A549 (cell line): ENCODE data around the gene PLSCR3. TPM values are rescaled to one million over a fixed set of nuclear protein-coding genes. Genes with fewer than 3 reads are reported as not detected.

Experiments used
- ATAC-seq, 2 experiments: fragments of 200-7000 bp in 1 of 2; fragments of >200 bp in 1 of 2; cut with Nextera tagmentation in 1 of 2; cut with Tn5 transposase in 1 of 2; 3 replicates each; pipeline versions ENCODE4 v1.8.0 to v1.9.1; 2018 to 2020; ENCODE audit warnings: mild to moderate bottlenecking in 1 of 2, moderate library complexity in 1 of 2
- CTCF ChIA-PET: fragments of 300-600 bp; sonication (Branson Sonifier 250); formaldehyde crosslinking; extraction: SDS; loops from one replicate; lab custom pipeline; 2021; ENCODE audit warnings: antibody characterized with exemption, inconsistent platforms; lab: Yijun Ruan, JAX
- POLR2A ChIA-PET: fragments of 350-600 bp; formaldehyde crosslinking; extraction: SDS; loops from one replicate; lab custom pipeline; 2021; ENCODE audit warnings: antibody characterized with exemption, inconsistent platforms; lab: Yijun Ruan, JAX
- DNase-seq, 2 experiments: peaks; one replicate each; pipeline versions ENCODE4 v3.0.0 to v3.0.0-alpha.2; 2011 to 2016; ENCODE audit warnings: low read depth in 1 of 2, low spot score in 1 of 2
- FAIRE-seq: peaks from 2 replicates; lab custom pipeline; 2011; peaks lifted over from hg19 to GRCh38; lab: Jason Lieb, UNC
- H3K27ac ChIP-seq, 2 experiments: fragments of >200 bp; sonication (Bioruptor Twin); formaldehyde crosslinking; 3 replicates each; pipeline ENCODE4 v1.5.1; 2016 to 2017
- H3K4me1 ChIP-seq: fragments of >200 bp; sonication (Bioruptor Twin); formaldehyde crosslinking; 3 replicates; pipeline ENCODE4 v1.6.1; 2016
- H3K4me2 ChIP-seq: fragments of >200 bp; sonication (Bioruptor Twin); formaldehyde crosslinking; 3 replicates; pipeline ENCODE4 v1.6.1; 2016
- H3K4me3 ChIP-seq: fragments of >200 bp; sonication (Bioruptor Twin); formaldehyde crosslinking; 3 replicates; pipeline ENCODE4 v1.5.1; 2016
- H3K9me3 ChIP-seq: fragments of >200 bp; sonication (Bioruptor Twin); formaldehyde crosslinking; 3 replicates; pipeline ENCODE4 v1.6.1; 2016
- CBX2 ChIP-seq: fragments of 200-600 bp; sonication (generic); IDR thresholded peaks from 2 replicates; pipeline ENCODE4 v1.6.1; 2016; ENCODE audit warnings: low read depth, mild to moderate bottlenecking, borderline replicate concordance
- CHD4 ChIP-seq: fragments of 200-600 bp; sonication (generic); IDR thresholded peaks from 2 replicates; pipeline ENCODE4 v1.6.1; 2016; ENCODE audit warnings: antibody characterized with exemption, mild to moderate bottlenecking, borderline replicate concordance
- E2F6 ChIP-seq: IDR thresholded peaks from 2 replicates; pipeline ENCODE4 v1.6.1; 2012; ENCODE audit warnings: low read depth, borderline replicate concordance
- EHMT2 ChIP-seq: fragments of 200-600 bp; sonication (generic); IDR thresholded peaks from 2 replicates; pipeline ENCODE4 v1.6.1; 2016; ENCODE audit warnings: antibody characterized with exemption, low read depth, mild to moderate bottlenecking, moderate library complexity
- EP300 ChIP-seq, 2 experiments: fragments of >200 bp; sonication (Bioruptor Twin); formaldehyde crosslinking; IDR thresholded peaks; 2 replicates in 1 of 2; 3 replicates in 1 of 2; pipeline ENCODE4 v1.6.1; 2016 to 2017
- FOSB ChIP-seq: fragments of 250-450 bp; sonication (Bioruptor Pico); IDR thresholded peaks from 2 replicates; pipeline ENCODE4 v1.5.0; 2020; ENCODE audit warnings: mild to moderate bottlenecking, moderate library complexity
- FOSL2 ChIP-seq, 2 experiments: fragments of 450-650 bp in 1 of 2; fragments of >200 bp in 1 of 2; sonication (Bioruptor Twin) in 1 of 2; formaldehyde crosslinking; IDR thresholded peaks; 2 replicates each; pipeline versions ENCODE4 v1.5.0 to v1.6.1; 2016 to 2020; ENCODE audit warnings: mild to moderate bottlenecking in 1 of 2, moderate library complexity in 1 of 2
- HOXA7 ChIP-seq: fragments of 250-450 bp; sonication (Bioruptor Pico); IDR thresholded peaks from 2 replicates; pipeline ENCODE4 v1.5.0; 2020; ENCODE audit warnings: mild to moderate bottlenecking, moderate library complexity
- HOXB5 ChIP-seq: fragments of 250-450 bp; sonication (Bioruptor Pico); IDR thresholded peaks from 2 replicates; pipeline ENCODE4 v1.5.0; 2020; ENCODE audit warnings: mild to moderate bottlenecking, moderate library complexity
- JUN ChIP-seq, 2 experiments: fragments of >200 bp; sonication (Bioruptor Twin); formaldehyde crosslinking; IDR thresholded peaks; 2 replicates in 1 of 2; 3 replicates in 1 of 2; pipeline ENCODE4 v1.6.1; 2016 to 2017
- JUNB ChIP-seq: fragments of >200 bp; sonication (Bioruptor Twin); formaldehyde crosslinking; IDR thresholded peaks from 2 replicates; pipeline ENCODE4 v1.6.1; 2016
- KDM5A ChIP-seq: fragments of 200-600 bp; sonication (generic); IDR thresholded peaks from 2 replicates; pipeline ENCODE4 v1.6.1; 2016; ENCODE audit warnings: antibody characterized with exemption, mild to moderate bottlenecking
- MAFK ChIP-seq: fragments of 450-650 bp; IDR thresholded peaks from 2 replicates; pipeline ENCODE4 v1.6.1; 2014; ENCODE audit not compliant: partially characterized antibody
- MAZ ChIP-seq: fragments of 150-350 bp; IDR thresholded peaks from 2 replicates; pipeline ENCODE4 v1.6.1; 2014; ENCODE audit warnings: antibody characterized with exemption, low read depth, low read length, borderline replicate concordance
- NFE2L2 ChIP-seq: fragments of 150-350 bp; conservative IDR thresholded peaks from 2 replicates; pipeline ENCODE4 v1.6.1; 2014; ENCODE audit warnings: low read length
- NPAS2 ChIP-seq: fragments of 250-450 bp; sonication (Bioruptor Pico); IDR thresholded peaks from 2 replicates; pipeline ENCODE4 v1.8.0; 2022; ENCODE audit warnings: mild to moderate bottlenecking, moderate library complexity, borderline replicate concordance
- NR3C1 ChIP-seq: fragments of >200 bp; sonication (Bioruptor Twin); formaldehyde crosslinking; IDR thresholded peaks from 3 replicates; pipeline ENCODE4 v1.6.1; 2017
- POLR2AphosphoS2 ChIP-seq: conservative IDR thresholded peaks from 2 replicates; pipeline ENCODE4 v1.6.1; 2012; ENCODE audit warnings: low read length, improper control_type of control experiment, inconsistent platforms
- RCOR1 ChIP-seq: fragments of 150-350 bp; IDR thresholded peaks from 2 replicates; pipeline ENCODE4 v1.6.1; 2014; ENCODE audit warnings: antibody characterized with exemption, low read length, low read depth
- RFX5 ChIP-seq: fragments of 450-650 bp; IDR thresholded peaks from 2 replicates; pipeline ENCODE4 v1.7.1; 2014; ENCODE audit warnings: antibody characterized with exemption, mild to moderate bottlenecking, moderate library complexity
- RNF2 ChIP-seq: fragments of 200-600 bp; sonication (generic); IDR thresholded peaks from 2 replicates; pipeline ENCODE4 v1.6.1; 2016; ENCODE audit warnings: low read depth, mild to moderate bottlenecking, antibody characterized with exemption, moderate library complexity, borderline replicate concordance
- TP53 ChIP-seq: fragments of 250-450 bp; sonication (Bioruptor Pico); IDR thresholded peaks from 2 replicates; pipeline ENCODE4 v1.5.0; 2021; ENCODE audit warnings: mild to moderate bottlenecking, moderate library complexity
- WGBS: methylation state at CpG from one replicate; pipeline ENCODE4 v1.1.6; 2017; ENCODE audit errors: missing lambda C conversion rate; 5-methylcytosine and 5-hydroxymethylcytosine counted together
- polyA plus RNA-seq, 4 experiments: library from polyadenylated mRNA; depleted of rRNA in 3 of 4; stranded (reverse); fragments of >200 nt; fragmentation: RNase III in 1 of 4; extraction: RNeasy Plus Mini Kit Qiagen cat#74134 plus additional on column Dnase treatment in 1 of 4; gene quantifications; 2 replicates in 3 of 4; 3 replicates in 1 of 4; pipeline ENCODE4 v1.2.3, GENCODE V29; 2011 to 2017
- TF ChIP-seq, protein P1 (sequence below): fragments of 250-450 bp; sonication (Bioruptor Pico); IDR thresholded peaks from 2 replicates; pipeline ENCODE4 v1.5.0; 2020; ENCODE audit warnings: low read depth, mild to moderate bottlenecking, moderate library complexity
- TF ChIP-seq, protein P2 (sequence below): fragments of 250-450 bp; sonication (Bioruptor Pico); IDR thresholded peaks from 2 replicates; pipeline ENCODE4 v1.5.0; 2021; ENCODE audit warnings: mild to moderate bottlenecking, moderate library complexity, borderline replicate concordance
- TF ChIP-seq, protein P3 (sequence below): fragments of 150-350 bp; IDR thresholded peaks from 2 replicates; pipeline ENCODE4 v1.6.1; 2014; ENCODE audit warnings: low read depth, mild to moderate bottlenecking, low read length

Gene PLSCR3
- polyA plus RNA-seq, 2 of the 4 experiments (the other 2 are of a cell fraction): 11.0 to 29.6 TPM

DNA sequence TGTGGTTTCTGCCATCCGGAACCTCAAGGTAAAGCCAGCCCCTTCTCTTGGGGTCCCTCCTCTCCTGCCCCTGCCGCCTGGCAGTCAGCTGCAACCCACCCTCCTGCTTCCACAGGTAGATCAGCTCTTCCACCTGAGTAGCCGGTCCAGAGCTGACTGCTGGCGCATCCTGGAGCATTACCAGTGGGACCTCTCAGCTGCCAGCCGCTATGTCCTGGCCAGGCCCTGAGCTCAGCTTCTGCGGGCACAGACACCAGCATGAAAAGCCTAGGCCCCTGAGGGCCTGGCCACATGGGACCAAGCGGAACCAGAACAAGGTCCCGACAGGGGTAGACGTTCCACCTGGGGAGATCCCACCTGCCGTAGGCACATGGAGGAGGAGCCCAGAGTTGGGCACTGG, 5.5 kb downstream of the PLSCR3 start:
- Histone ChIP-seq H3K9me3 (no peaks in the 10 kb centered on the region), H3K4me3 (no peak overlapping the region), H3K27ac (no peak overlapping the region), H3K4me2 (no peak overlapping the region), H3K4me1 (peaks cover 5% of the 10 kb centered on the region; the same call in 1 of the 3 replicates)
- ChIA-PET POLR2A (interaction anchor here (0.6 to 1.6 kb wide), 2 partner anchors 11 to 15 kb away, joined by 4 to 7 read pairs; partner anchors contain the start of gene TMEM256), CTCF (interaction anchor here (0.7 to 17.1 kb wide), 7 partner anchors 9 to 172 kb away, joined by 3 to 139 read pairs (median 6); partner anchors contain the start of genes KCTD11, SENP3, TMEM102 and TMEM95)
- WGBS: 91% methylated on average over 9 of the region's 10 CpGs
- ATAC-seq (no peak), FAIRE-seq (no peak), DNase-seq (no peak)
- TF ChIP-seq POLR2AphosphoS2: no peak

GRCh38 chr17:7384489-7385081, 9.7 kb downstream of the PLSCR3 start:
- DNase-seq (no peak), ATAC-seq (no peak), FAIRE-seq (no peak)
- H3K27ac ChIP-seq: no peak overlapping the region
- H3K4me2 ChIP-seq: no peak overlapping the region
- ChIA-PET CTCF (interaction anchor here (1.4 to 17.1 kb wide), 6 partner anchors 10 to 176 kb away, joined by 3 to 139 read pairs (median 7); partner anchors contain the start of genes KCTD11 and TMEM95), POLR2A (no interaction called here)
- no peak overlapping the region for H3K4me3 ChIP-seq
- WGBS: 90% methylated on average over 21 of the region's 23 CpGs
- no peaks in the 10 kb centered on the region for H3K4me1 ChIP-seq
- peaks cover 9% of the 10 kb centered on the region for H3K9me3 ChIP-seq
- TF ChIP-seq EP300 (IDR thresholded peaks at IDR 0.05) (no peak), CHD4 (no peak), MAFK (no peak), RCOR1 (no peak), NR3C1 (no peak), KDM5A (no peak), NPAS2 (CRISPR knock-in tag) (no peak), CBX2 (no peak), E2F6 (no peak), HOXA7 (CRISPR knock-in tag) (no peak), MAZ (no peak)
- TF ChIP-seq, protein P1, sequence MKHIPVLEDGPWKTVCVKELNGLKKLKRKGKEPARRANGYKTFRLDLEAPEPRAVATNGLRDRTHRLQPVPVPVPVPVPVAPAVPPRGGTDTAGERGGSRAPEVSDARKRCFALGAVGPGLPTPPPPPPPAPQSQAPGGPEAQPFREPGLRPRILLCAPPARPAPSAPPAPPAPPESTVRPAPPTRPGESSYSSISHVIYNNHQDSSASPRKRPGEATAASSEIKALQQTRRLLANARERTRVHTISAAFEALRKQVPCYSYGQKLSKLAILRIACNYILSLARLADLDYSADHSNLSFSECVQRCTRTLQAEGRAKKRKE (CRISPR knock-in tag): no peak
- TF ChIP-seq, protein P2, sequence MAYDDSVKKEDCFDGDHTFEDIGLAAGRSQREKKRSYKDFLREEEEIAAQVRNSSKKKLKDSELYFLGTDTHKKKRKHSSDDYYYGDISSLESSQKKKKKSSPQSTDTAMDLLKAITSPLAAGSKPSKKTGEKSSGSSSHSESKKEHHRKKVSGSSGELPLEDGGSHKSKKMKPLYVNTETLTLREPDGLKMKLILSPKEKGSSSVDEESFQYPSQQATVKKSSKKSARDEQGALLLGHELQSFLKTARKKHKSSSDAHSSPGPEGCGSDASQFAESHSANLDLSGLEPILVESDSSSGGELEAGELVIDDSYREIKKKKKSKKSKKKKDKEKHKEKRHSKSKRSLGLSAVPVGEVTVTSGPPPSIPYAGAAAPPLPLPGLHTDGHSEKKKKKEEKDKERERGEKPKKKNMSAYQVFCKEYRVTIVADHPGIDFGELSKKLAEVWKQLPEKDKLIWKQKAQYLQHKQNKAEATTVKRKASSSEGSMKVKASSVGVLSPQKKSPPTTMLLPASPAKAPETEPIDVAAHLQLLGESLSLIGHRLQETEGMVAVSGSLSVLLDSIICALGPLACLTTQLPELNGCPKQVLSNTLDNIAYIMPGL (CRISPR knock-in tag): no peak
- TF ChIP-seq, protein P3, sequence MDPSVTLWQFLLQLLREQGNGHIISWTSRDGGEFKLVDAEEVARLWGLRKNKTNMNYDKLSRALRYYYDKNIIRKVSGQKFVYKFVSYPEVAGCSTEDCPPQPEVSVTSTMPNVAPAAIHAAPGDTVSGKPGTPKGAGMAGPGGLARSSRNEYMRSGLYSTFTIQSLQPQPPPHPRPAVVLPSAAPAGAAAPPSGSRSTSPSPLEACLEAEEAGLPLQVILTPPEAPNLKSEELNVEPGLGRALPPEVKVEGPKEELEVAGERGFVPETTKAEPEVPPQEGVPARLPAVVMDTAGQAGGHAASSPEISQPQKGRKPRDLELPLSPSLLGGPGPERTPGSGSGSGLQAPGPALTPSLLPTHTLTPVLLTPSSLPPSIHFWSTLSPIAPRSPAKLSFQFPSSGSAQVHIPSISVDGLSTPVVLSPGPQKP: no peak

DNA sequence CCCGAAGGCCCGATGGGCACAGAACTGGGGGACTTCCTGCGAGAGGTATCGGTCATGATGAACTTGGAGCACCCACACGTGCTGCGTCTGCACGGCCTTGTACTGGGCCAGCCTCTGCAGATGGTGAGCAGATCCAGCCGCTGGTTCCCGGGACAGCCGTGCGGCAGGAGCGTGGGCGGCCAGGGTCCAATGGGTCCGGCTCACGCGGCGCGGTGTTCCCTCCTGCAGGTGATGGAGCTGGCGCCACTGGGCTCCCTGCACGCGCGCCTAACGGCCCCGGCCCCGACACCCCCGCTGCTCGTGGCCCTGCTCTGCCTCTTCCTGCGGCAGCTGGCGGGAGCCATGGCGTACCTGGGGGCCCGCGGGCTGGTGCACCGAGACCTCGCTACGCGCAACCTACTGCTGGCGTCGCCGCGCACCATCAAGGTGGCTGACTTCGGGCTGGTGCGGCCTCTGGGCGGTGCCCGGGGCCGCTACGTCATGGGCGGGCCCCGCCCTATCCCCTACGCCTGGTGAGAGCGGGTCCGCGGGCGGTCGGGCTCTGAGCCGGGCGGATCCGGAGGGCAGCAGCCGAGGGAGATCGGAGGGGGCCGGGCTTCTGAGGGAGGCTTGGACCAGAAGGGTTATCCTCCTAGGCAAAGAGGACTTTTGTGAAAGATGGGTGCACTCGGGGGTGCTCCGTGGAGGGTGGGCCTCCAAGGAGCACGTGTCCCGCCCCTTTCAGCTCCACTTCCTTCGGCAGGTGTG, 10.4 kb downstream of the PLSCR3 start:
- H3K9me3 ChIP-seq: peaks cover 15% of the 10 kb centered on the region
- no peak overlapping the region for H3K4me3 ChIP-seq
- no peak for ATAC-seq
- no peak for TF ChIP-seq JUN (IDR thresholded peaks at IDR 0.05)
- no peak for TF ChIP-seq CBX2
- no peak for TF ChIP-seq JUNB
- no peak for TF ChIP-seq RNF2
- TF ChIP-seq FOSB (CRISPR knock-in tag): no peak
- TF ChIP-seq FOSL2 (IDR thresholded peaks at IDR 0.05): no peak
- TF ChIP-seq FOSL2 (CRISPR knock-in tag; IDR thresholded peaks at IDR 0.05): no peak
- TF ChIP-seq NFE2L2: no peak
- TF ChIP-seq HOXB5 (CRISPR knock-in tag): no peak
- no peak for TF ChIP-seq EHMT2
- no peak for TF ChIP-seq RFX5
- no peak for TF ChIP-seq TP53
- no peak overlapping the region for H3K4me2 ChIP-seq
- ChIA-PET CTCF (interaction anchor here (1.0 to 17.1 kb wide), 7 partner anchors 9 to 177 kb away, joined by 3 to 139 read pairs (median 7); partner anchors contain the start of genes KCTD11 and TMEM95), POLR2A (interaction anchor here (0.6 to 1.3 kb wide), 2 partner anchors 10 to 339 kb away, joined by 4 to 5 read pairs; partner anchors contain the start of gene PLSCR3)
- WGBS: 95% methylated on average over 63 of the region's 65 CpGs
- H3K4me1 ChIP-seq: no peaks in the 10 kb centered on the region
- H3K27ac ChIP-seq: no peak overlapping the region
- no peak for FAIRE-seq
- no peak for DNase-seq
